IPS-20b (cell line): ENCODE measurements around the gene DISC1.

Experiments used
- H3K27ac ChIP-seq: one replicate; pipeline ENCODE4 v1.5.1; 2013; ENCODE audit warnings: low read length
- H3K27me3 ChIP-seq: 2 replicates; pipeline ENCODE4 v1.6.1; 2013; ENCODE audit warnings: mild to moderate bottlenecking, low read length, inconsistent platforms; ENCODE audit not compliant: insufficient read depth
- H3K36me3 ChIP-seq: 2 replicates; pipeline ENCODE4 v1.6.1; 2013; ENCODE audit warnings: low read depth, mild to moderate bottlenecking, inconsistent platforms, low read length, moderate library complexity; ENCODE audit not compliant: insufficient read depth
- H3K4me1 ChIP-seq: 2 replicates; pipeline ENCODE4 v1.6.1; 2013; ENCODE audit warnings: mild to moderate bottlenecking, control low read depth, inconsistent platforms, low read length, moderate library complexity; ENCODE audit not compliant: insufficient read depth
- H3K4me3 ChIP-seq: 2 replicates; pipeline ENCODE4 v1.5.1; 2013; ENCODE audit warnings: mild to moderate bottlenecking, low read length, inconsistent platforms
- H3K9ac ChIP-seq: 2 replicates; pipeline ENCODE4 v1.6.1; 2013; ENCODE audit warnings: low read depth, mild to moderate bottlenecking, inconsistent platforms, low read length, moderate library complexity
- H3K9me3 ChIP-seq: 2 replicates; pipeline ENCODE4 v1.6.1; 2013; ENCODE audit warnings: mild to moderate bottlenecking, low read depth, low read length, inconsistent platforms; ENCODE audit not compliant: insufficient read depth

Gene DISC1

DNA sequence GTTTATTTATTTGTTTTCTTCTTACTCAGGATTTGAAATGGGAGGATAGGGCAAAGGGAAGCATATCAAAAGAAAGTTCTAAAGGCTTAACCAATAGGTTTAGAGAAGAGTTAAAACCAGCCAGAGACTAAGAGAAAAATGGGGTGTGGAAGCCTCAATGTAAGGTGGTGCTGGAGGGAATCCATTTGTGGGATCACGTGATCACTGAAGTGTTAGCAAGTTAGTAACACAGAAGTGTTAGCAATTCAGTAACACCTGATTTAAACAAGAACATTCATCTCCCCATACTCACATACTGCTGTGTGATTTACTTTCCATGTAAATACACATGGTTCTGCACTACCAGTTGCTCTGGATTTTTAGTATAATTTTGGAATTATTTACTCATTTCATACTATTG, 451.2 kb downstream of the DISC1 start:
- Histone ChIP-seq H3K27me3 (no peaks in the 10 kb centered on the region), H3K36me3 (no peaks in the 10 kb centered on the region), H3K27ac (no peak overlapping the region), H3K4me3 (no peak overlapping the region), H3K9ac (no peak overlapping the region), H3K9me3 (no peaks in the 10 kb centered on the region), H3K4me1 (no peaks in the 10 kb centered on the region)

DNA sequence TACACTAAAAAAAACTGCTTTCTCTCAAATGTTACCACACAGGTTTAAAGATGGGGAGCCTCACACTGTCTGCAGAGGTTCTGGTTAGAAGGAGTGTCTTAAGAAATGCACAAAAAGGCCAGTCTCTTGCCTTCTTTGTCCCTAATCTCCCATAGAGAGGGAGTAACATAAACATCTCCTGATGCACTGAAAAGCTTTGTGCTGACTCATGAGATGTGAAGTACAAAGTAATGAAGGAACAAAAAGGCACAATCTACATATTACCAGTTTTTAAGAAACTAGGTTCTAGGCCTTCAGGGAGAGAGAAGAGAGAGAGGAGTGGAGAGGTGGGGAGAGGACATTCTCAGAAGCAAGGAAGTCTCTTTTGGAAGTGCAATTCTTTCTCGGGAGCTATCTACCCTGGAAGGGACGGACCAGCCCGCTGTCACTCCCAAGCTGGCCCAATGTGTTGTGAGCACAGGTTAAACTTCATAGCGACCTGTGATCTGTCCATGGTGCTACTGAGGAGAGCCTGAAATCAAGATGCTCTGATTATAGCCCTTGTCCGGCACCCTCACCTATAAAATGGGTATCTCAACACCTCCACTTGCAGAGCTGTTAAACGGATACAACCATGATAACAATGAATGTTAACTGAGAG, 458.1 kb downstream of the DISC1 start:
- H3K9me3 ChIP-seq, result no peaks in the 10 kb centered on the region
- H3K4me1 ChIP-seq, result peaks cover 5% of the 10 kb centered on the region; the same call in 1 of the 2 replicates
- H3K9ac ChIP-seq, result no peak overlapping the region
- no peaks in the 10 kb centered on the region for H3K27me3 ChIP-seq
- no peak overlapping the region for H3K4me3 ChIP-seq
- H3K36me3 ChIP-seq, result no peaks in the 10 kb centered on the region
- H3K27ac ChIP-seq, result no peak overlapping the region

DNA sequence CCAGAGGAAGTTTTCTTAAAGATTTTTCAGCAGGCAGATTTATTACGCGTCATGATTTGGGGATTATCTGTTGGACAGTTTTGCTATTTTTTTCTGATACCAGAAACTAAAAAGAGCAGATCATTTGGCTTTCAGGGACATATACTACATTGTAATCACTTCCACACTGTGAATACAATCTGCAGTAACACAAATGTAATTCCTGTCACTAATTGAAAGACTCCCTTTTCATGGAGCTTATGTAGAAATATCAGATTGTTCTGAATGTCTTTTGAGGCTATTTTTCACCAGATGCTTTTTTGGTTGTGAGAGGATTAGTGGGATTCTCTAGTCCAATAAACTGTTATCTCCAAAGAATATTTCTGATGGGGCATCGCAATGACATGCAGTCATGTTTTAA, 464.2 kb downstream of the DISC1 start:
- Histone ChIP-seq H3K9me3 (no peaks in the 10 kb centered on the region), H3K4me3 (no peak overlapping the region), H3K4me1 (no peaks in the 10 kb centered on the region), H3K27me3 (no peaks in the 10 kb centered on the region), H3K9ac (no peak overlapping the region), H3K36me3 (no peaks in the 10 kb centered on the region), H3K27ac (no peak overlapping the region)
